Uterus (tissue), 2 donors: ENCODE measurements around the gene SRPX.

Experiments used
- POLR2A ChIP-seq, 2 donors: fragments of 450-650 bp; IDR thresholded peaks; one replicate each; pipeline ENCODE4 v1.6.1; 2016; ENCODE audit warnings: antibody characterized with exemption in 2 of 2, mild to moderate bottlenecking in 1 of 2, moderate library complexity in 1 of 2
- TF ChIP-seq, protein P1 (sequence below), 4 experiments: fragments of 200-600 bp in 2 of 4; fragments of 450-650 bp in 2 of 4; sonication (generic) in 2 of 4; IDR thresholded peaks; one replicate each; pipeline ENCODE4 v1.5.1; 2016 to 2019; ENCODE audit warnings: antibody characterized with exemption in 4 of 4, mild to moderate bottlenecking in 2 of 4, moderate library complexity in 1 of 4

DNA sequence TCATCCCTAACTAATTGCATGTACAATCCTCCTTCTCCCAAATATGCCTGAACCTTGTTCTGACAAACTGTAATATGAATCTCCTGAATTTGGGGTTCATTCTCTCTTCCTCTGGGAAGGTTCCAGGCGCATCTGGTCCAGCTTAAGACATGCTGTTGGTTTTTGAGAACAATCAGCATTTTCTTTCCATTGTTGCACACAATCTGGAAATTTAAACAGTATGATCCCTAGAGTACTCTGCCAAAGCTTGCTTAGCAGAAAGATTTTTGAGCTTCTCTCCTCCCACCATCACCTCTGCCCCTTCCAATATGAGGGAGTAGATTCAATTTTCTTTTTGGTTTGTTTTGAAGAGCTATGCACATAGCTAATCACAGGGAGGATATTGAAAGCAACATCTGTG lies 50.1 kb downstream of the SRPX start:
- TF ChIP-seq, protein P1, sequence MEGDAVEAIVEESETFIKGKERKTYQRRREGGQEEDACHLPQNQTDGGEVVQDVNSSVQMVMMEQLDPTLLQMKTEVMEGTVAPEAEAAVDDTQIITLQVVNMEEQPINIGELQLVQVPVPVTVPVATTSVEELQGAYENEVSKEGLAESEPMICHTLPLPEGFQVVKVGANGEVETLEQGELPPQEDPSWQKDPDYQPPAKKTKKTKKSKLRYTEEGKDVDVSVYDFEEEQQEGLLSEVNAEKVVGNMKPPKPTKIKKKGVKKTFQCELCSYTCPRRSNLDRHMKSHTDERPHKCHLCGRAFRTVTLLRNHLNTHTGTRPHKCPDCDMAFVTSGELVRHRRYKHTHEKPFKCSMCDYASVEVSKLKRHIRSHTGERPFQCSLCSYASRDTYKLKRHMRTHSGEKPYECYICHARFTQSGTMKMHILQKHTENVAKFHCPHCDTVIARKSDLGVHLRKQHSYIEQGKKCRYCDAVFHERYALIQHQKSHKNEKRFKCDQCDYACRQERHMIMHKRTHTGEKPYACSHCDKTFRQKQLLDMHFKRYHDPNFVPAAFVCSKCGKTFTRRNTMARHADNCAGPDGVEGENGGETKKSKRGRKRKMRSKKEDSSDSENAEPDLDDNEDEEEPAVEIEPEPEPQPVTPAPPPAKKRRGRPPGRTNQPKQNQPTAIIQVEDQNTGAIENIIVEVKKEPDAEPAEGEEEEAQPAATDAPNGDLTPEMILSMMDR (IDR thresholded peaks at IDR 0.05) = no peak
- TF ChIP-seq POLR2A (IDR thresholded peaks at IDR 0.05) = no peak
